NK-92 (cell line): ENCODE data around the gene POFUT2.

Experiments
- DNase-seq: peaks from one replicate; lab custom pipeline; 2025; ENCODE audit not compliant: unreplicated experiment; lab: John Stamatoyannopoulos, UW

The POFUT2 gene

DNA sequence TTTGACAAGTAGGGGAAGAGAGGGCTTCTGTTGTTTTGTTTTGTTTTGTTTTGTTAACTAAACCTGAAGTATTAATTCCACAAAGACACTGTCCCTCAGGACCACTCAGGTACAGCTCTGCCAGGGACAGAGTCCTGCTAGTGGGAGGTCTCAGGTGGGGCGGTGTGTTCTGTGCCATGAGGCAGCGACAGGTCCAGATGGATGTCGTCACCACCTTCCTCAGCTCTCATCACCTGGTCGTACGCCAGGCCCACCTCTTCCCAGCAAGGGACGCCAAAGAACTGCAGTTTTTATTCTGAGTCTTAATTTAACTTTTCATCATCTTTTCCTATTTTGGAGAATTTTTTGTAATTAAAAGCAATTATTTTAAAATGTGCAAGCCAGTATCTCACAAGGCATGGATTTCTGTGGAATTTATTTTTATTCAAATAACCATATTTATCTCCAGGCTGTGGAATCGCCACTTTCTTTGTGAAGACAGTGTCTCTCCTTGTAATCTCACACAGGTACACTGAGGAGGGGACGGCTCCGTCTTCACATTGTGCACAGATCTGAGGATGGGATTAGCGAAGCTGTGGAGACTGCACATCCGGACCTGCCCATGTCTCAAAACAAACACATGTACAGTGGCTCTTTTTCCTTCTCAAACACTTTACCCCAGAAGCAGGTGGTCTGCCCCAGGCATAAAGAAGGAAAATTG, 62.5 kb downstream of the POFUT2 start:
- DNase-seq, result no peak

DNA sequence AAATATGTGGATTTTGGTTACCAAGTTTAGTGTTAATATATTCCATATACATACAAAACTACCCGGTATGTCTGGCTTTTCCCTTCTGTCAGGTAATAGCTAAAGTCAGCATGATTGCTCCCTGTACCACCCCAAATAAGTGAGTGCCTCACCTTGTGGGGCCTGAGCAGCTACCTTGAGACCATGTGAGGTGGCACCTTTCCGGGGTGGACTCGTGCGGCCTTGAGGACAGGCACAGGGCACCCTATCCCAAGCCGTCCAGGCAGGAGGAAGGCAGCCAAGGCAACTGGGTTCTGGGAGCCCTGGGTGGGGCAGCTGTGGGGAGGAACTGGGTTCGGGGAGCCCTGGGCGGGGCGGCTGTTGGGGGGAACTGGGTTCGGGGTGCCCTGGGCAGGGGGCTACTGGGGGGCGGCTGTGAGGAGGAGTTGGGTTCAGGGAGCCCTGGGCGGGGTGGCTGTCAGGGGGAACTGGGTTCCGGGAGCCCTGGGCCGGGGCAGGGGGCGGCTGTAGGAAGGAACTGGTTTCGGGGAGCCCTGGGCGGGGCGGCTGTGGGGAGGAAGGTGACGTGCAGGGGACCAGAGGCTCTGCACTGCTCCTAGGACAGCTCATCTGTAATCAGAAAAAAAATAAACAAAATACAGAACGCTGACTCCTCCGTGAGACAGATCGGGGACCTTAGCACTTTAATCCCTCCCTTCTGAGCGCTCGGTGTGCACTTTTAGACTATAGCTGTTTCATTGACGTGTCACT, 63.3 kb downstream of the POFUT2 start:
- DNase-seq, result no peak

DNA sequence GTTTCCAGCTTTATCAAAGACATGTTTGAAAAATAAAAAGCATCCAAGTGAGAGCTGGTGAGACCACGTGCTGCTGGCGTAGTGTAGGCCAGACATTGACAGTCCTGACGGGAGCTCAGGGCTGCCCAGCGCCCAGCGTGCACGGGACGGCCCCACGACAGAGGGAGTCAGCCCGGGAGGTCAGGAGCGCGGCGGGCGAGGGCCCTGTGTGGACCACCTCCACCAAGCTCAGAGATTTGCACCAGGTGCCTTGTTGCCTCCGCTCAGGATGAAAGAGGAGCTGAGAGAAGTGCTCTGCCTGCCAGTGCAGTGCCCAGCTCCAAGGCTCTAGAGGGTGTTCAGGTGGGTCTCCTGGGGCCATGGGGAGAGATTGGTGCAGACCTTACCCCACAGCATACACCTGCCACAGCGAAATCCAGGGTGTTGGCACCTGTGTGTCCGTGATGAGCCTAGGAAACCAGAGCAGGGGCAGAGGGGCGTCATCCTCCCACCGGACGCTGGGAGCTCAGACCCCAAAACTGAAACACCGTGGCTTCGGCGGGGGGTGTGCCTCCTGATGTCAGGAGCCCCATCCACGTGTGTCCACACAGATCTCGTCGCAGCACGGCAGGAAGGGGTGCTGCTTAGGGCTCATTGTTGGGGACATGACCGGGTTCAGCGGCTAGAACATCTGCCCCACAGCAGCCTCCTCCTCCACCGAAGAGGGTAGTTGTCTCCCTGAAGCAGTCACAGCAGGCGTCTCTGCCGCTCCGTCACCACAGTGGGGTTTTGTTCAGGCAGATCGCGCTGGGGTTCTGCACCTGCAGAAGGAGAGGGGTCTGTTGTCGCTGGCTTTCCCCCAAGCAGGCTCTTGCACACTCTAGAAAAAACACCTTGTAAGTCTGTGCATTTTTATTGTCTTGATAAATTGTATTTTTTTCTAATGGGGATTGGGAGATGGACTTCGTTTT, 64.2 kb downstream of the POFUT2 start:
- no peak for DNase-seq

DNA sequence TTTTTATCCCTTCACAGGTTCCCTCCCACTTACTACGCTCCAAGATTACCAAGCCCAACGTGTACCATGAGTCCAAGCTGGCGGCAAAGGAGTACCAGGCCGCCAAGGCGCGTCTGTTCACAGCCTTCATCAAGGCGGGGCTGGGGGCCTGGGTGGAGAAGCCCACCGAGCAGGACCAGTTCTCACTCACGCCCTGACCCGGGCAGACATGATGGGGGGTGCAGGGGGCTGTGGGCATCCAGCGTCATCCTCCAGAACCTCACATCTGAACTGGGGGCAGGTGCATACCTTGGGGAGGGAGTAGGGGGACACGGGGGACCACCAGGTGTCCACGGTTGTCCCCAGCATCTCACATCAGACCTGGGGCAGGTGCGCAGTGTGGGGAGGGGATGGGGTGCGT, 65.7 kb downstream of the POFUT2 start:
- no peak for DNase-seq

DNA sequence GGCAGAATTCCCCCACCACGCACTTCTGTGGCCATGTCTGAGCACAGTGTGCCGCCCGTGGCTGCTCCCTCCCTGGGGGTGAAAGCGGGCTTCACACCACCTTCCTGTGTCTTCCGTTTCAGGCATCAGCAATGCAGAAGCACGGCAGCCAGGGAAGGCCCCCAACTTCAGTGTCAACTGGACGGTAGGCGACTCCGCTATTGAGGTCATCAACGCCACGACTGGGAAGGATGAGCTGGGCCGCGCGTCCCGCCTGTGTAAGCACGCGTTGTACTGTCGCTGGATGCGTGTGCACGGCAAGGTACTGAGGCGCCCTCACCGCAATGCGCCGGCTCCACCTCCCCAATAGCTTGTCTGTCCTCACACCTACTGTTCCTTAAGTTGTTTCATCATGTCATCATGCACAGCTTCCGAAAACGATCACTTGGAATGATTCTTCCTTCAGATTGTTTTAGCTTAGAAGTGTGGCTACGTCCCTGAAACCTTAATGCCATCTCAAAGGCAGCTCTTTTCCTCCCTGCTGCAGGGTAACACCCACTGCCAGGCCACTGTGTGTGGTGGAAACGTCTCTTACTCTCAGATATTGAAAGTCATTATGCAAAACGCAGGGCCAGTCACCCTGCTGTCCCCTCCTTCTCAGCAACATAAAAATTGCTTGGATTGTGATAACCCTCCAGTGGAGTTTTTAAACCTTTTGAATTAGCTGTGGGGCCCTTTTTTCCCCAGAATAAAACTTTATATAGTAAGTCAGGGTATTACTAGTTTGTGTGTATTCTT, 66.8 kb downstream of the POFUT2 start:
- no peak for DNase-seq

DNA sequence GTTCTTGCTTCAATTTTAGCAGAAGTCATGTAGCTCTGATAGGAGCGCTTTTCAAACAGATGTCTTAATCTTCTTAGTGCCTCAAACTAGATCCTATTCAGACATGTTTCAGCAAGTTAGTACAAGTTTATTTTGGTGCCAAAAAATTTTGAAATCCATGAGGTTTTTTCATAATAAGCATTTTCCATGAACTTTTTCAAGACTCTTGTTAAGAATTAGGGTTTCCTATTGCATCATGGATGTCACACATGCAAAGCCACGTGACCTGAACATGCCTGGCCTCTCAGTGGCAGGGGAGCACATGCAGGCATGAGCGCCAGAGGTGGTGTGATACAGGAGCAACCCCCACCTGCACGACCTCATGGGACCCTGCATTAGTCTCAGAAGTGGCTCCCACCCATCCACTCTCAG, 67.6 kb downstream of the POFUT2 start:
- no peak for DNase-seq

DNA sequence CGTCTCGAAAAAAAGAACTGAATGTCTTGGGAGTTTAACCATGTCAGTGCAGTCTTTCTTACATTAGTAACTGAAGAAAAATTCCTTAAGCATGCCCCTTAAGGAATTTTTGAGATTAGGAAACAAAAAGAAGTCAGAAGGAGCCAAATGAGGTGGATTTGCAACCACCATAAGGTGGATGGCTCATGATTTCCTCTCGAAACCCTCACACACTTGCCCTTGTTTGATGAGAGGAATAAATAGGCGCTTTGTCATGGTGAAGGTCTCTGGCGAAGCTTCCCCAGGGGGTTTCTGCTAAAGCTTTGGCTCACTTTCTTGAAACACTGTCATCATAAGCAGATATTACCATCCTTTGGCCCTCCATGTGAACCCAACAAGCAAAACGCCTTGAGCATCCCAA, 68.2 kb downstream of the POFUT2 start:
- DNase-seq, result no peak

DNA sequence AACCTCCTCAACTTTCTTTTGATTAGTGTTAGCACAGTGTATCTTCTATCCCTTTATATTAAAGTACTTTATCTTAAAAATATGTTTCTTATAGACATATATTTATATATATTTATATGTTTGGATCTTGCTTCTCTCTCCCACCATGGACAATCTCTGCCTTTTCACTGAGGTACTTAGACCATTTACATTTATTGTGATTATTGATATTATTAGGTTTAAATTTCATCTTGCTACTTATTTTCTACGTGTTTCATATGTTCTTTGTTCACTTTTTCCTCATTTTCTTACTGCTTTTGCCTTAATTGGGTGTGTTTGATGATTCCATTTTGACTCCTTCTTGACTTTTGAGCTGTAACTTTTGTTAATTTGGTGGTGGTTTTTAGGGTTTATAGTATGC, 70.7 kb downstream of the POFUT2 start:
- DNase-seq, result no peak

DNA sequence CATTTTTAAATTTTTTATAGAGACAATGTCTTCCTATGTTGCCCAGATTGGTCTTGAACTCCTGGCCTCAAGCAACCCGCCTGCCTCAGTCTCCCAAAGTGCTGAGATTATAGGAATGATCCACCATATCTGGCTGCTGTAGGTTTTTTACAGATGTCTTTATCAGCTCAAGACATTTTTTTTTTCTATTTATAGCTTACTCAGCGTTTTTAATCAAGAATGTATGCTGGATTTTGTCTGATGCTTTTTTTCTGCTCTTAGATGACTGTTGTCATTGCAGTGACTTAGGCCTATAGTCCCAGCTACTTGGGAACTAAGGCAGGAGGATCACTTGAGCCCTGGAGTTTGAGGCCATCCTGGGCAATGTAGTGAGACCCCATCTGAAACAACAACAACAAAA, 72.5 kb downstream of the POFUT2 start:
- DNase-seq, result no peak
